Measurements from ENCODE around the gene COPS2. TPM values are rescaled to one million over a fixed set of nuclear protein-coding genes. Genes with fewer than 3 reads are reported as not detected.
"Not testable (repeated sequence)": the region's sequence is repeated elsewhere in the genome, so short reads cannot be mapped to it uniquely, and the experiment has no call there.

The COPS2 gene
- total RNA-seq, 6 experiments from 2014 or later: 23.1 to 38.9 (median 29.5) TPM

DNA sequence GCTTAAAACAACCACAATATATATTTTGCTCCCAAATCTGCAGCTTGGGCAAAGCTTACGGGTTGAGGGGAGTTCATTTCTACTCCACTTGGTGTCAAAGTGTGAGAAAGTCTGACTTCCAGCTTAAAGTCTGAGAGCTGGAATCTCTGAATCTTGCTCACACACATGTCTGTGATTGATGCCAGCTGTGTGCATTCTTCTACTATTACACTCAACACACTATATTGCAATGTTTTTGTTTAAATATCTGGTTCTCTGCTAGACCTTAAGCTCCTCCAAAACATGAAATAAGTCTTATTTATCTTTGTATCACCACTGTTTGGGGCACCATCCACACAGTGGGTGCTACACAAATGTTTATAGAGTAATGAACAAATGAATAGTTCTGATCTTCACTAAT is 72.4 kb downstream of the COPS2 start:
- H3K9me3 ChIP-seq: no peaks in the 10 kb centered on the region
- DNase-seq: no peak
- H3K27ac ChIP-seq: no peak overlapping the region
- 55% methylated on average over 1 of the region's 1 CpG for WGBS (ENCODE audit: insufficient coverage, low coverage, low lambda C conversion rate, missing lambda C conversion rate)
- H3K36me3 ChIP-seq: no peaks in the 10 kb centered on the region
- no peaks in the 10 kb centered on the region for H3K27me3 ChIP-seq
- ATAC-seq: no peak
- TF ChIP-seq POLR2A (IDR thresholded peaks at IDR 0.05): no peak
- TF ChIP-seq, protein P1, sequence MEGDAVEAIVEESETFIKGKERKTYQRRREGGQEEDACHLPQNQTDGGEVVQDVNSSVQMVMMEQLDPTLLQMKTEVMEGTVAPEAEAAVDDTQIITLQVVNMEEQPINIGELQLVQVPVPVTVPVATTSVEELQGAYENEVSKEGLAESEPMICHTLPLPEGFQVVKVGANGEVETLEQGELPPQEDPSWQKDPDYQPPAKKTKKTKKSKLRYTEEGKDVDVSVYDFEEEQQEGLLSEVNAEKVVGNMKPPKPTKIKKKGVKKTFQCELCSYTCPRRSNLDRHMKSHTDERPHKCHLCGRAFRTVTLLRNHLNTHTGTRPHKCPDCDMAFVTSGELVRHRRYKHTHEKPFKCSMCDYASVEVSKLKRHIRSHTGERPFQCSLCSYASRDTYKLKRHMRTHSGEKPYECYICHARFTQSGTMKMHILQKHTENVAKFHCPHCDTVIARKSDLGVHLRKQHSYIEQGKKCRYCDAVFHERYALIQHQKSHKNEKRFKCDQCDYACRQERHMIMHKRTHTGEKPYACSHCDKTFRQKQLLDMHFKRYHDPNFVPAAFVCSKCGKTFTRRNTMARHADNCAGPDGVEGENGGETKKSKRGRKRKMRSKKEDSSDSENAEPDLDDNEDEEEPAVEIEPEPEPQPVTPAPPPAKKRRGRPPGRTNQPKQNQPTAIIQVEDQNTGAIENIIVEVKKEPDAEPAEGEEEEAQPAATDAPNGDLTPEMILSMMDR (IDR thresholded peaks at IDR 0.05): no peak
- no peak overlapping the region for H3K4me3 ChIP-seq
- intact Hi-C loops (cut with DNase I): no loop called here
- peaks cover 0 to 12% (median 2%) of the 10 kb centered on the region in 4 donors for H3K4me1 ChIP-seq

DNA sequence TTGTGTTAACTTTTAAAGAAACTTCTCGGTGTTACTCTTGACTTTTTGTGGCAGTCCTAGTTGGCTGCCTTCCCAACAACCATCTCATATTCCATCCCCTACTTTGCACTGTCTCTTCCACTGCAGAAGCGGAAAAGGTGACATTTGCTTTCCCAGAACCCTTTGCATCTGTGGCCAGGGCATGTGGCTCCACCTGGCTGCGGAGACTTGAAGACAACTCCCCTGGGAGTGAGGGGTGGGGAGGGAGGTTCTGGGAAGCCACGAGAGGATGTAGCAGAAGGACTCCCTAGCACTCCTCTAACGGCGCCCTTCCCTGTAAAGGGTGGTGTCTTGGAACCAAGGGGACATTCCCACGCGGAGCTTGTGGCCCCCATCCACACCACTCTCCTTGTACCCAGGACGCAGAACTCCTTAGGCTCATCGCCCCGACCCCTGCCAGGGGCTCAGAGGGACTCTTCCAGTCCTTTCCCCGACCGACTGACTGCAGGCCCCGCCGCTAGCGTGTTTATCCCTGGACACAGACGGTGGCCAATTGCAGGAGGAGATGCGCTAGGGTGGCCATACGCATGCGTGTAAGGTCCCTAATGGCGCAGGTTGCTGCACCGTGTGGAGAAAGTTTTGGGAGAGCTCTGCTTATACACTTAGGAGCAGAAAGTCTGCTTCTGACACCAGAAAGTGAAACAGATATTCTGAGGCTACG is 75.9 kb downstream of the COPS2 start:
- no peaks in the 10 kb centered on the region for H3K36me3 ChIP-seq
- H3K27ac ChIP-seq: no peak overlapping the region
- no peaks in the 10 kb centered on the region for H3K27me3 ChIP-seq
- DNase-seq: no peak
- H3K4me3 ChIP-seq: no peak overlapping the region
- 96% methylated on average over 9 of the region's 23 CpGs for WGBS (ENCODE audit: insufficient coverage, low coverage, low lambda C conversion rate, missing lambda C conversion rate)
- TF ChIP-seq, protein P1 (IDR thresholded peaks at IDR 0.05): no peak
- TF ChIP-seq POLR2A (IDR thresholded peaks at IDR 0.05): no peak
- no peaks in the 10 kb centered on the region for H3K4me1 ChIP-seq
- intact Hi-C loops (cut with DNase I): no loop called here
- no peaks in the 10 kb centered on the region for H3K9me3 ChIP-seq
- ATAC-seq: no peak

DNA sequence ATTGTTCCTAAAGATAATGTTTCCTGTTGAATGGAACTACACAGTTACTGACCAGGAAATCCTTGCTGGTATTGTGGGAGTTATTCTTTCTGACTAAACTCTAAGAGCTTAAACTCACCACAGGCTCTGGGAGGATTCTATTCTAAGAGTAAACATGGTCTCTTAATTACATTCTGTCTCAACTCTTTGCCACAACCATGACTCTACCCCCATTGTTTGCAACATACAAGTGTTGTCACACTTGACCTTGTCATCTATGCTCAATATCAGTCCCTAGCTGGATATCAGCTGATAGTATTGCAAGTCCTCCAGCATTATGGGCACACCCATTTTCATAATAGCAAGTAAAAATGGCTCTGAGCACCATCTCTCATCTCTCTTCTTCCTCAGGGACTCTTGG is 79.5 kb downstream of the COPS2 start:
- DNase-seq: no peak
- Histone ChIP-seq H3K4me1 (no peaks in the 10 kb centered on the region), H3K36me3 (no peaks in the 10 kb centered on the region), H3K27ac (no peak overlapping the region), H3K9me3 (no peaks in the 10 kb centered on the region), H3K4me3 (no peak overlapping the region), H3K27me3 (no peaks in the 10 kb centered on the region)
- intact Hi-C loops (cut with DNase I): no loop called here
- no peak for ATAC-seq
- no peak for TF ChIP-seq POLR2A (IDR thresholded peaks at IDR 0.05)
- TF ChIP-seq, protein P1 (IDR thresholded peaks at IDR 0.05): no peak

DNA sequence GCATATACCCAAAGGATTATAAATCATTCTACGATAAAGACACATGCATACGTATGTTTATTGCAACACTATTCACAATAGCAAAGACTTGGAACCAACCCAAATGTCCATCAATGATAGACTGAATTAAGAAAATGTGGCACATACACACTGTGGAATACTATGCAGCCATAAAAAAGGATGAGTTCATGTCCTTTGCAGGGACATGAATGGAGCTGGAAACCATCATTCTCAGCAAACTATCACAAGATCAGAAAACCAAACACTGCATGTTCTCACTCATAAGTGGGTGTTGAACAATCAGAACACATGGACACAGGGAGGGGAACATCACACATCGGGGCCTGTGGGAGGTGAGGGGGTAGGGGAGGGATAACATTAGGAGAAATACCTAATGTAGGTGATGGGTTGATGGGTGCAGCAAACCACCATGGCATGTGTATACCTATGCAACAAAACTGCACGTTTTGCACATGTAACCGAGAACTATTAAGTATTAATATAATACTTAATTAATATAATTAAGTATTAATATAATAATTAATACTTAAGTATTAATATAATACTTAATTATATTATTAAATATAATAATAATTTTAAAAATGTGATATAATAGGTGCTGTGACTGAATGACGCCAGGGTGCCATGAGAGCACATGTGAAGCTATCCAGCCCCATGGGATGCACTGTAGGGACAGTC is 80.7 kb downstream of the COPS2 start:
- H3K36me3 ChIP-seq; H3K4me3 ChIP-seq; H3K27me3 ChIP-seq; H3K9me3 ChIP-seq; H3K4me1 ChIP-seq; intact Hi-C loops (cut with DNase I); DNase-seq; H3K27ac ChIP-seq; ATAC-seq: not testable (repeated sequence)
- WGBS (ENCODE audit: insufficient coverage, low coverage, low lambda C conversion rate, missing lambda C conversion rate): 89% methylated on average over 5 of the region's 6 CpGs

Small RNA genes lying within 50 kb of the gene (microRNA-seq; reads per million reads assigned to microRNA genes)
- 0 reads per million in 2 donors for gene MIR4716

Small RNA genes lying within 50 kb of the gene (small RNA-seq; reads per million reads assigned to genes)
- 0 reads per million in 2 experiments for gene MIR4716
- 0 reads per million in 2 experiments for gene RF00019
- 0 reads per million in 2 experiments for gene RN7SL307P

Other genes with a start within 250 kb of the COPS2 start
- under 1 TPM in 3 of 6 experiments, not detected in 3; 0.04 to 0.87 (median 0.04) TPM for gene SHC4, start 191.7 kb downstream of the COPS2 start, total RNA-seq
- gene SECISBP2L, start 109.2 kb downstream of the COPS2 start, total RNA-seq: 10 to 100 TPM; 13.5 to 24.6 (median 19.5) TPM
- 10 to 100 TPM; 22.5 to 35.4 (median 29.4) TPM for gene GALK2, start 14.6 kb upstream of the COPS2 start, total RNA-seq

Measured in right lobe of liver (tissue), 6 donors.